ENCODE measurements around the gene ZIC5. TPM values are rescaled to one million over a fixed set of nuclear protein-coding genes. Genes with fewer than 3 reads are reported as not detected.

ZIC5 gene
- total RNA-seq, 1 experiment from 2014 or later, result not detected

GRCh38 chr13:99988529-99989275, 17.1 kb upstream of the ZIC5 start:
- Histone ChIP-seq H2AFZ (ENCODE audit: low read length) (no peak overlapping the region), H3K4me3 (ENCODE audit: low read length) (no peak overlapping the region), H3F3A (ENCODE audit: low read length, unreplicated experiment) (no peaks in the 10 kb centered on the region), H3K79me2 (ENCODE audit: low read length) (no peaks in the 10 kb centered on the region), H4K20me1 (ENCODE audit: low read length) (no peaks in the 10 kb centered on the region), H3K36me3 (ENCODE audit: low read depth, low read length) (no peaks in the 10 kb centered on the region), H3K9me3 (ENCODE audit: low read length) (no peaks in the 10 kb centered on the region), H3K27me3 (ENCODE audit: low read length) (peaks cover 61% of the 10 kb centered on the region), H3K4me1 (ENCODE audit: insufficient read depth, low read length) (no peaks in the 10 kb centered on the region), H3K9me2 (replicated peaks; ENCODE audit: low read length) (no peaks in the 10 kb centered on the region), H3K4me2 (ENCODE audit: low read length) (no peak overlapping the region), H3K9ac (ENCODE audit: low read length) (no peak overlapping the region), H3K27ac (ENCODE audit: low read length) (no peak overlapping the region)
- no peak for ATAC-seq
- no TSS peak for BruUV-seq (replicated peaks)
- TF ChIP-seq EZH2 (IDR thresholded peaks at IDR 0.05; ENCODE audit: low read length, unreplicated experiment), result no peak
- TF ChIP-seq CTCF (conservative IDR thresholded peaks at IDR 0.05; ENCODE audit: low read depth, low read length), result no peak
- TF ChIP-seq EZH2phosphoT487 (IDR thresholded peaks at IDR 0.05; ENCODE audit: borderline replicate concordance, low read length), result no peak
- no peak for DNase-seq
- intact Hi-C loops (cut with micrococcal nuclease), result no loop called here
- CTCF ChIA-PET, result interaction anchor here (0.6 kb wide), 1 partner anchor 24 kb away, joined by 4 read pairs; no protein-coding TSS in a partner anchor
- POLR2A ChIA-PET (ENCODE audit: unreplicated experiment), result no interaction called here

GRCh38 chr13:99987154-99988019, 15.8 kb upstream of the ZIC5 start:
- Histone ChIP-seq H3K9ac (ENCODE audit: low read length) (no peak overlapping the region), H3K79me2 (ENCODE audit: low read length) (no peaks in the 10 kb centered on the region), H3K9me2 (replicated peaks; ENCODE audit: low read length) (no peaks in the 10 kb centered on the region), H4K20me1 (ENCODE audit: low read length) (no peaks in the 10 kb centered on the region), H3K4me1 (ENCODE audit: insufficient read depth, low read length) (no peaks in the 10 kb centered on the region), H3K4me3 (ENCODE audit: low read length) (no peak overlapping the region), H3K27me3 (ENCODE audit: low read length) (peaks cover 61% of the 10 kb centered on the region), H3F3A (ENCODE audit: low read length, unreplicated experiment) (no peaks in the 10 kb centered on the region), H2AFZ (ENCODE audit: low read length) (no peak overlapping the region), H3K36me3 (ENCODE audit: low read depth, low read length) (no peaks in the 10 kb centered on the region), H3K9me3 (ENCODE audit: low read length) (no peaks in the 10 kb centered on the region), H3K27ac (ENCODE audit: low read length) (no peak overlapping the region), H3K4me2 (ENCODE audit: low read length) (no peak overlapping the region)
- intact Hi-C loops (cut with micrococcal nuclease), result no loop called here
- no peak for ATAC-seq
- DNase-seq, result no peak
- TF ChIP-seq CTCF (conservative IDR thresholded peaks at IDR 0.05; ENCODE audit: low read depth, low read length) (no peak), EZH2phosphoT487 (IDR thresholded peaks at IDR 0.05; ENCODE audit: borderline replicate concordance, low read length) (no peak), EZH2 (IDR thresholded peaks at IDR 0.05; ENCODE audit: low read length, unreplicated experiment) (no peak)
- CTCF ChIA-PET, result no interaction called here
- POLR2A ChIA-PET (ENCODE audit: unreplicated experiment), result no interaction called here
- no TSS peak for BruUV-seq (replicated peaks)
